Measurements from ENCODE around the gene CD58.
A peak's percentile ranks its signal among the peaks of the same experiment; 100 is the strongest.

The CD58 gene

DNA sequence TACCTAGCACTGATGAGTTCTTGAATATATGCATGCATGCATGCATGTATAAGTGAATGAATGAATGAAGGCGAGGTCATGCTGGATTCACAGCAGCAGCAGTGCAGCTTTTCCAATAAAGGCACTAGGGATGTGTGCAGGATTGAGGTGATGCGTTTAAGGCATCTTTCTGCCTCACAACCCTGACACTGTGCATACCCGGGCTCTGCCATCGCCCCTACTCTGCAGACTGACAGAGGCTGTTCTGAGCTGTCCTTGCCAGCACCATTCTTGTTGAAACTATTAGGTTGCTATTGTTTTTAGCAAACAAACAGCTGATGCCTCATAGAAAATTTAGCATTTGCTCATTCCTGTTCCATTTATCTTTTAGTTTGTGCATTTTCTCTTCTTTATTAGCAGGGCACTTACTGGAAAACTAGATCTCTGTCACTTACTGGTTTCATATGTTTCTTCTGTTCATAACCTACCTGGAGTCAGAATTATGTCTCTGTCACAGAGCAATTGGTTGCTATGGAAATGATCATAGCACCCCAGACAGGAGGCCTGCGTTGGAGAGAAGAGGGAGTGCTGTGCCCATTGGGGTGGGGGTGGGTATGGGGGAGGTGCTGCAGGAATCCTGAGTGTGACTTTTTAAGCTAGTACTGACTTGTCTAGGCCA, 79.0 kb downstream of the CD58 start:
- DNase-seq, result no peak

GRCh38 chr1:116490588-116490987, 80.2 kb downstream of the CD58 start:
- DNase-seq, result no peak

GRCh38 chr1:116489231-116489697, 81.6 kb downstream of the CD58 start:
- DNase-seq, result no peak

- DNase-seq, result no peak
These were observed 82.8 kb downstream of the CD58 start for GRCh38 chr1:116488071-116488470.

GRCh38 chr1:116487583-116487982, 83.2 kb downstream of the CD58 start:
- DNase-seq, result no peak

- DNase-seq, result no peak
These were observed 83.8 kb downstream of the CD58 start for GRCh38 chr1:116487031-116487430.

DNA sequence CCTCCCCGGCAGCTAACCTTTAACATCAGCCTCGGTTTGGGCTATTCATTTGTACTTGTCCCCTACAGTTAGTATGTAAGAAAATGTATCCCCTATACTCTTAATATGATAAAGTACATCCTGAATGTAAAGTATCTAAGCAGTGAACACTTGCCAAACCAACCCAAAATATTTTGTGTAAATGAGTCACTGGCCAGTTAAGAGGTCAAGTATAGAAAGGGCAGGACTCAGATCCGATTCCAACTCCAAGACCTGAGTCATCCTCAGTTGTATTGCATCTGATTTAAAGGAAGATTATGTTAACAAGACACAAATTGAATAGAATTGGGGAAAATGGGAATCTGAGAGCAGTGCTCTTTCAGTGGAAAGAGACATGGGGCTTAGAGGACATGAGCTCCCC, 84.4 kb downstream of the CD58 start:
- DNase-seq, result no peak

- DNase-seq, result no peak
These were observed 84.8 kb downstream of the CD58 start for GRCh38 chr1:116485976-116486375.

- peak; percentile 88 for DNase-seq
These were observed 85.6 kb downstream of the CD58 start for GRCh38 chr1:116485071-116485735.

GRCh38 chr1:116483481-116484309, 87.1 kb downstream of the CD58 start:
- DNase-seq, result peak; percentile 84

DNA sequence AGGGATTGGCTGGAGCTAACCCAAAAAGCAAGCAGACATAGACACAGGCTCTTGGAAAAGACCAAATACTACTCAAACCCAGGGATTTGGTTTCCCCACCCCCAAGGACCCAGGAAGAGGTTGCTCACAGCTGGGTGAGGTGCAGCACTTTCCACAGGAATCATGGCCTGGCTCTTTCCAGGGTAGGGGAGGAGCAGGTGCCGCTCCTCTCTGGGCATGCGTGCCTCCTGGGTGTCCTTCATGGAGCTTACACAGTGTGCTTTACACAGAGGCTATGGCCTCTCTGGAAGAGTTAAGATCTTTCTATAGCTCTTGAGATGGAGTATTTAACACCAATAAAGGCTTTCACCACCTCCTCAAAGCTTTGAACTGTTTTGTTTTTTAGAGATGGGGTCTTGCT, 88.3 kb downstream of the CD58 start:
- DNase-seq, result no peak

- DNase-seq, result no peak
These were observed 88.9 kb downstream of the CD58 start for GRCh38 chr1:116481934-116482333.

GRCh38 chr1:116478621-116479020, 92.2 kb downstream of the CD58 start:
- no peak for DNase-seq

DNA sequence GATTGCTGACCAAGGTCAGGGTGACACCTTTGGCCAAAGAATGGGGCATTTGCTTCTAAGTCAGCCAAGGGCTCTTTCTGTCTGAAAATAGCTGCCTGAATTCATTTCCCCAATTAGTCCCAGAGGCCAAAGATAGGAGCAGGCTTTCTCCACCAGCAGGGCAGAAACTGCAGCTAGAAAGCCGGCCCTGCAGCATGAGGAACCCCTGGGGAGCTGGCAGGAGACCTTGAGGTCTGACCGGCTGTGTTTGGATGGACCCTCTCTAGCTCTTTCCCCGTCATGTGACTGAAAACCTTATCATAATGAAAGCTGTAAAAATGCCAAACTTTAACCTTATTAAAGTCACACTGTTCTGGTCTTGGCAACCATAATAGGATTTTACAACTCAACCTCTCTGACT, 93.4 kb downstream of the CD58 start:
- no peak for DNase-seq

DNA sequence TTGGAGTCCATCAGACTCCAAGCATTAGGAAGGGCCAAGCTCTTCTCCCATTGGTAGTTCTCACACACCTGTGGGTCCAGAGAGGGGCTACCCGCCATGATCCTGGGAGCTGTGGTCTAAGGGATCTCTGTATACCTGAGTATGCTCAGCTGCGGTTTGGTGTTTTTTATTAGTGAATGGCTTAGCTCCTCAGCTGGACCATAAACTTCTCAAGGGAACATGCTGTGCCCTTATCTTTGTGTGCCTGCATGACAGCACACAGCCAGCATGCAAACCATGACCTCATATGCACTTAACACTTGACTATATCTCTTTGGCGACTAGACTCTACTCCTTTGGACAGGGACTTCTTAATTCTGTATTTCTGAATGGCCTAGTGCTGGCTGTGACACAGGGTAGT, 94.5 kb downstream of the CD58 start:
- DNase-seq, result peak; percentile 73

DNA sequence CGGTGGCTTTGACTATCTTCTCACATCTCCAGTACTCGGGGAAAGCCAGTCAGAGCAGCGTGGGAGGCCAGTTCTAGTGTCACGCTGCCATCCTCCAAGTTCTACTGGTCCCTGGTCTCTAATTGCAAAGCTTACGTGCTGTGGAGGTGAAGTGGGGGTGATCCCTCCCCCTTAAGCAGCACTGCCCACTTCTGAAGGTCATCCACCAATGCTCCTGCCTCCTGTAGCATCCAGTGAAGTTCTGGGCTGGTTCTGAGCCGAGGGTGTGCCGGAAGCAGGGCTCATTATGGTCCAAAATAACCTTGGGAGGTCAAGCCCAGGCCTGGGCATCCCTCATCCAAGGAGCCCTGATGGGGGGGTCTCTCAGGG, 95.0 kb downstream of the CD58 start:
- no peak for DNase-seq

DNA sequence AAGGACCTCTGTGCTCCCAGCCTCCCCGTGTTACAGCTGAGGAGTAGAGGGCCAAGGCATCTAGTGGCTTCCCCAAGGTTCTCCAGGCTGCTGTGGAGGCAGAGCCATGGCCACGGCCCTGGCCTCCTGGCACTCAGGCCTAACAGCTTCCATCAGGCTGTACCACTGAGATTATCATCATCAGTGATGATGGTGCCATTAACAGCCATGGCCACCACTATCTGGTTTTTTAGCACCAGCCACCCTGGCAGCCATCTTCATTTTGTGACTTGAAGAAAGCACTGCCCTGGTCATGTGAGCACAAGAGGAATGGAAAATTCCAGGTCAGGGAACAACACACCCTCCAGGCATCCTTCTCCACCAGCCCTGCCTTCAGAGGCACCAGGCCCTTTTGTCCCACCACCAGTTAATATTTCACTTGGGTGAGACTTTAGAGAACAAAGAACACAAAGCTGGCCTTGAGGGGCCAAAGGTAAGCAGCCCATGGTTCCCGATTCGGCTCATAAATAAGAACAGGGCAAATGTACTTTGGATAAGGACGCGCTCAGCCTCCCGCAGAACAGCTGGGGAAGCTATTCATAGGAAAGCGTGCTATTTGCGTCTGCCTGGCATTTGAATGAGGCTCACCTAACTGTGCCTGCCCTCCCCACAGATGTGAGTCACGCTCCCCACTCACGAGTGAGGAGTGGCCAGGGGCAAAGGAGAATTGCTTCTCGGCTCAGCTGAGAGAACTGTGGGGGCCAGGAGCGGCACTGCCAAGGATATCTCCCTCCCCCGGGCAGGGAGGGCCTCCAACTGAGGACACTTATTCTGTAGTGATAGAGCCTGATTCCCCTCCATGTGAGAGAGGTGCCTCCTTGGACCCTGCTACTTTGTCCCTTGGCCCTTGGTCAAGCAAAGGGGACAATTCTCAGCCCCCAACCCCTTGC, 95.6 kb downstream of the CD58 start:
- DNase-seq, result no peak

DNA sequence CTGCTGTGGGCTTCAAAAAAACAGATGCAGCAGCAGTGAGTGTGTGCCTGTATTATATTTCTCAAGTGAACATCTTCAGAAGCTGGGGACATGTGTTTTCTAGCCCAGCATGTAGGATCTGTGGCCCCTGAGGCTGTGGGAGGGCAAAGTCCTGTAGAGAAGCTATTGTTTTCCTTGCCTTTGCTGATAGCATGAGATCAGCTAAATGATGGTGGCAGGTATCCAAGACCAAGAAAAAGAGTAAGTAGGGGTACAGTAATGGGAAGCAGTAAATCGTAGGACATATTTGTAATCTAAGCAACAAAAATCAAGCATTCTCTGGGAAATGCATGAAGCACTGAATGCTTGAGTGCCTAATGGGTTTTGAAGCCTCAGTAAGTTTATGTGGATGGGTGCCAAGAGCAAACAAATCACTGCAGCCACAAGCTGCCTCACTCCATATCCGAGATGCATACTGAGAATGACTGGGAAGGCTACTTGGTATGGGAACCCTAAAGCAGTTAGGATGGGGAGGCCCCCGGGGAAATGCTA, 98.3 kb downstream of the CD58 start:
- no peak for DNase-seq

- DNase-seq, result no peak
These were observed 99.6 kb downstream of the CD58 start for GRCh38 chr1:116471241-116471640.

GRCh38 chr1:116470671-116471070, 100.2 kb downstream of the CD58 start:
- DNase-seq, result no peak

GRCh38 chr1:116466810-116467557, 103.8 kb downstream of the CD58 start:
- no peak for DNase-seq

Measured in hematopoietic multipotent progenitor cell treated with erythropoietin and hydrocortisone succinate and interleukin-3 and kit ligand, for 8 days (in vitro differentiated cells).